ENCODE data around the gene PCK2.
"Not testable (repeated sequence)": the region's sequence is repeated elsewhere in the genome, so short reads cannot be mapped to it uniquely, and the experiment has no call there.

DNA sequence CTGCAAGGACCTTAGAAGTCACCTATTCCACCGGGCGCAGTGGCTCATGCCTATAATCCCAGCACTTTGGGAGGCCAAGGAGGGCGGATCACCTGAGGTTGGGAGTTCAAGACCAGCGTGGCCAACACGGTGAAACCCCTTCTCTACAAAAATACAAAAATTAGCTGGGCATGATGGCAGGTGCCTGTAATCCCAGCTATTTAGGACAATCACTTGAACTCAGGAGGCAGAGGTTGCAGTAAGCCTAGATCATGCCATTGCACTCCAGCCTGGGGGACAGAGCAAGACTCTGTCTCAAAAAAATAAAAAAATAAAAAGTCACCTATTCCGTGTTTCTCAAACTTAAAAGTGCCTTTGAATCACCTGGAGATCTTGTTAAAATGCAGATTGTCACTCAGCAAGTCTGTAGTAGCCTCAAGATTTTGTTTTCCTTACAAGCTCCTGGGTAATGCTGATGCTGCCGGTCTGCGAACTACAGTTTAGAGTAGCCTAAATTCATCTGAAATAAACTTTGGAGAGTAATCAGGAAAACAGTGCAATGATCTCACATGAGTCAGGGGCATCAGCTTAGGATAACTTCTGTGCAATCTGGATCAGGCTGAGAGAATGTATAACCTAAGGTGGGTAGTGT, 11.6 kb downstream of the PCK2 start:
- TF ChIP-seq, protein P1, sequence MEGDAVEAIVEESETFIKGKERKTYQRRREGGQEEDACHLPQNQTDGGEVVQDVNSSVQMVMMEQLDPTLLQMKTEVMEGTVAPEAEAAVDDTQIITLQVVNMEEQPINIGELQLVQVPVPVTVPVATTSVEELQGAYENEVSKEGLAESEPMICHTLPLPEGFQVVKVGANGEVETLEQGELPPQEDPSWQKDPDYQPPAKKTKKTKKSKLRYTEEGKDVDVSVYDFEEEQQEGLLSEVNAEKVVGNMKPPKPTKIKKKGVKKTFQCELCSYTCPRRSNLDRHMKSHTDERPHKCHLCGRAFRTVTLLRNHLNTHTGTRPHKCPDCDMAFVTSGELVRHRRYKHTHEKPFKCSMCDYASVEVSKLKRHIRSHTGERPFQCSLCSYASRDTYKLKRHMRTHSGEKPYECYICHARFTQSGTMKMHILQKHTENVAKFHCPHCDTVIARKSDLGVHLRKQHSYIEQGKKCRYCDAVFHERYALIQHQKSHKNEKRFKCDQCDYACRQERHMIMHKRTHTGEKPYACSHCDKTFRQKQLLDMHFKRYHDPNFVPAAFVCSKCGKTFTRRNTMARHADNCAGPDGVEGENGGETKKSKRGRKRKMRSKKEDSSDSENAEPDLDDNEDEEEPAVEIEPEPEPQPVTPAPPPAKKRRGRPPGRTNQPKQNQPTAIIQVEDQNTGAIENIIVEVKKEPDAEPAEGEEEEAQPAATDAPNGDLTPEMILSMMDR (IDR thresholded peaks at IDR 0.05; ENCODE audit: insufficient read depth, low read length): not testable (repeated sequence)
- TF ChIP-seq, protein P2, sequence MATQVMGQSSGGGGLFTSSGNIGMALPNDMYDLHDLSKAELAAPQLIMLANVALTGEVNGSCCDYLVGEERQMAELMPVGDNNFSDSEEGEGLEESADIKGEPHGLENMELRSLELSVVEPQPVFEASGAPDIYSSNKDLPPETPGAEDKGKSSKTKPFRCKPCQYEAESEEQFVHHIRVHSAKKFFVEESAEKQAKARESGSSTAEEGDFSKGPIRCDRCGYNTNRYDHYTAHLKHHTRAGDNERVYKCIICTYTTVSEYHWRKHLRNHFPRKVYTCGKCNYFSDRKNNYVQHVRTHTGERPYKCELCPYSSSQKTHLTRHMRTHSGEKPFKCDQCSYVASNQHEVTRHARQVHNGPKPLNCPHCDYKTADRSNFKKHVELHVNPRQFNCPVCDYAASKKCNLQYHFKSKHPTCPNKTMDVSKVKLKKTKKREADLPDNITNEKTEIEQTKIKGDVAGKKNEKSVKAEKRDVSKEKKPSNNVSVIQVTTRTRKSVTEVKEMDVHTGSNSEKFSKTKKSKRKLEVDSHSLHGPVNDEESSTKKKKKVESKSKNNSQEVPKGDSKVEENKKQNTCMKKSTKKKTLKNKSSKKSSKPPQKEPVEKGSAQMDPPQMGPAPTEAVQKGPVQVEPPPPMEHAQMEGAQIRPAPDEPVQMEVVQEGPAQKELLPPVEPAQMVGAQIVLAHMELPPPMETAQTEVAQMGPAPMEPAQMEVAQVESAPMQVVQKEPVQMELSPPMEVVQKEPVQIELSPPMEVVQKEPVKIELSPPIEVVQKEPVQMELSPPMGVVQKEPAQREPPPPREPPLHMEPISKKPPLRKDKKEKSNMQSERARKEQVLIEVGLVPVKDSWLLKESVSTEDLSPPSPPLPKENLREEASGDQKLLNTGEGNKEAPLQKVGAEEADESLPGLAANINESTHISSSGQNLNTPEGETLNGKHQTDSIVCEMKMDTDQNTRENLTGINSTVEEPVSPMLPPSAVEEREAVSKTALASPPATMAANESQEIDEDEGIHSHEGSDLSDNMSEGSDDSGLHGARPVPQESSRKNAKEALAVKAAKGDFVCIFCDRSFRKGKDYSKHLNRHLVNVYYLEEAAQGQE (IDR thresholded peaks at IDR 0.05; ENCODE audit: insufficient replicate concordance, low read depth): not testable (repeated sequence)
- TF ChIP-seq POLR2AphosphoS5, GABPA (IDR thresholded peaks at IDR 0.05; ENCODE audit: low read depth): not testable (repeated sequence)
